Measurements from ENCODE around the gene NR2F1.

DNA sequence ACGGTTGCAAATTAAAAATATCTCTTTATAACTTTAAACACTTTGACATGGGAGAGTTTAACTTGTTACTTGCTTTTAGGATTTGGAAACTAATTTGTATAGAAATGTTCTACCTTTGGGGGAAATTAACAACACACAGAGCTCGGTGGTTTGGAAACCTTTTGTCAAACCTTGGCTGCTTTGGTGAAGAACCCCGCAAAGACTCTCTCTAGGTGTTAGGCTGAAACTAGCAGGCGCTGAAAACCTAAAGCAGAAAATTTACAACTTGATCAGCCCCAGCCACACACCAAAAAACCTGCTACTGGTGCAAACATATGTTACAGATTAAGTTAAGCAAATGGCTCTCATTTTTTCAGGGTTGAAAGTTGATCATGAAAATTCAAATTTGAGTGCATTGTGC lies 25.8 kb downstream of the NR2F1 start:
- TF ChIP-seq, protein P1, sequence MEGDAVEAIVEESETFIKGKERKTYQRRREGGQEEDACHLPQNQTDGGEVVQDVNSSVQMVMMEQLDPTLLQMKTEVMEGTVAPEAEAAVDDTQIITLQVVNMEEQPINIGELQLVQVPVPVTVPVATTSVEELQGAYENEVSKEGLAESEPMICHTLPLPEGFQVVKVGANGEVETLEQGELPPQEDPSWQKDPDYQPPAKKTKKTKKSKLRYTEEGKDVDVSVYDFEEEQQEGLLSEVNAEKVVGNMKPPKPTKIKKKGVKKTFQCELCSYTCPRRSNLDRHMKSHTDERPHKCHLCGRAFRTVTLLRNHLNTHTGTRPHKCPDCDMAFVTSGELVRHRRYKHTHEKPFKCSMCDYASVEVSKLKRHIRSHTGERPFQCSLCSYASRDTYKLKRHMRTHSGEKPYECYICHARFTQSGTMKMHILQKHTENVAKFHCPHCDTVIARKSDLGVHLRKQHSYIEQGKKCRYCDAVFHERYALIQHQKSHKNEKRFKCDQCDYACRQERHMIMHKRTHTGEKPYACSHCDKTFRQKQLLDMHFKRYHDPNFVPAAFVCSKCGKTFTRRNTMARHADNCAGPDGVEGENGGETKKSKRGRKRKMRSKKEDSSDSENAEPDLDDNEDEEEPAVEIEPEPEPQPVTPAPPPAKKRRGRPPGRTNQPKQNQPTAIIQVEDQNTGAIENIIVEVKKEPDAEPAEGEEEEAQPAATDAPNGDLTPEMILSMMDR (IDR thresholded peaks at IDR 0.05) = no peak
- no peak for TF ChIP-seq POLR2A (IDR thresholded peaks at IDR 0.05)
